GM19043 (cell line): Measurements from ENCODE around the gene ZPLD1.

Experiments
- ATAC-seq: cut with Tn5 transposase; IDR thresholded peaks from one replicate; pipeline ENCODE4 v1.9.1; 2021; ENCODE audit warnings: low read depth; ENCODE audit not compliant: unreplicated experiment

ZPLD1 gene

GRCh38 chr3:102434715-102435114, at the start of gene ZPLD1:
ZPLD1 (plus strand) TSS chr3:102435015; CDS start chr3:102438488, 3,473 bp downstream.
- ATAC-seq, result no peak

DNA sequence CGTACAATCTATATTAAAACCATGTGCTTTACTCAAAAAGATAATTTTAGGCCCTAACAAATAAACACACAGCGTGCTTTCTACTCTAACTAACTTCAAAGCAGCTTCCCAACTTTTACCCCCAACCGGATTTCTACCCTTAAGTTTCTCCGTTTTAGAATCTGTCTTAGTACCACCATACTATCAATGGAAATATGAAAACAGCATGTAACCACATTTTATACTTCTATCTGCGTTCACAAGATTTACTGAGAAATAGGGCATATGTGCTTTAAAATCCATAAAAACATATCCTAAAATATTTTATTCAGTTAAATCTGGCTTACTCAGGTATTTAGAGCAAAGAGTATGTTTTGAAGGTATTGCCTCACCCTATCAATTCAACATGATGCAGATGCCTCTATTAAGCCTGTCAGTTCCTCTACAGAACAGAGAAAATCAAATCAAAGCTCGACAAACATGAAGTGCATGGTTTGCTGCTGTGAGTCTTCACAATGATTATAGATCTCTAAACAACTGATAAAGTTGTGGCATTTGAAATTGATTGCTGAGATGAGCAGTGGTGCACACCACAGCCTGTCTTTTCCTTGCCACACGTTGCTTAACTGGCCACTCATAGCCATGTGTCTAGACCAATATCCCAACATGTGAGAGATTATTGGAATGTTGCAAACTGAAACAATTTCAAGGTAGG, 44.5 kb upstream of the ZPLD1 start:
- no peak for ATAC-seq

DNA sequence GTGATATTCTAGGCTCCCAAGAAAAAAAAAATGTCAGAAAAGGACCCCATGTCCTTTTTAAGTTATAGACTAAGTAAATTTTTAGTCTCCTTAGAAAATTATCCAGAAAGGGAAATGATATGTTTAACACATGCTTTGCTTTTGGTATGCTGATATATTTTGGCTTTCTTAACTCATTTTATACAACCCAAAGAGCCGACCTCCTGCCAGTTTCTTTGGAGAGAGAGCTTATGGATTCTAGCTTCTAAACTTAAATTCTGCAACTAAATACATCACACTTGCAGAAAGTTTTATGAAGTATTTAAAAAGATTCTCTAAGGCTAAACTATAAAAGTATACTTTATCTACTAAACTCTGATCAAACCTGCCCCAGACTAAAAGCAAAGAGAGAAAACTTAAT, 43.9 kb upstream of the ZPLD1 start:
- no peak for ATAC-seq

DNA sequence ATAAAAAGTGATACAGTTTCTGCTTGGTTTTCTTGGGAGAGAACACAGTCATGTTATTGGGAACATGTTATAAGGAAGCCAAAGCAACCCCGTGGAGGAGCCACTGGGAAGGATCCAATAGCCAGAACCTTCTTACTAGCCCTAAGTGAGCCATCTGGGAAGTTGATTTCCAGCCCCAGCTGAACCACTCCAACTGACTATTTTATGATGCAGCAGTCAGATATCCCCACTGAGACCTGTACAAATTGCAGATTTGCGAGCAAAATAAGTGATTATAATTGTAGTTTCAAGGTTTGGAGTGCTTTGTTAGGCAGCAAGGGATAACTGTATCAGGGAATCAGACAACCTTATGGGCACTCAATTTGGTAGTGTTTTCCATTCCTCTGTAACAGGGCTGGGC, 43.3 kb upstream of the ZPLD1 start:
- no peak for ATAC-seq

DNA sequence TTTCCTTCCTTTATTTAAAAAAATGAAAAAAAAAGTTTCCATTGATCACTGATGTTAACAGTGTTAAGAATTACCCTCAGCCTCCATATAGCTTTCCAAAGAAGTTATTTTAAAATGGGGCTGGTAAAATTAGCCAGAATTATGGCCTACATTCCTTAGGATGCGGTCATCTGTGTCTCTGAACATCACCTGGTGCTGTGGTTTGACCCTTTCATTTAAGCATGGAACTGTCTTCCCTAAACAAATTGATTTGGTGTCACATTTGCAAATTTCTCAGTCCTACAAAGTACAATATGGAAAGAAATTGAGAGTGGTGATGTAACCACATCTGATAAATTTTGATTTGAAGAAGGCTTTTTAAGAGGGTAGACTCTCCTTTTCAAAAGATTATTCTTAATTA, 40.3 kb upstream of the ZPLD1 start:
- no peak for ATAC-seq

GRCh38 chr3:102398176-102398575, 36.6 kb upstream of the ZPLD1 start:
- no peak for ATAC-seq

DNA sequence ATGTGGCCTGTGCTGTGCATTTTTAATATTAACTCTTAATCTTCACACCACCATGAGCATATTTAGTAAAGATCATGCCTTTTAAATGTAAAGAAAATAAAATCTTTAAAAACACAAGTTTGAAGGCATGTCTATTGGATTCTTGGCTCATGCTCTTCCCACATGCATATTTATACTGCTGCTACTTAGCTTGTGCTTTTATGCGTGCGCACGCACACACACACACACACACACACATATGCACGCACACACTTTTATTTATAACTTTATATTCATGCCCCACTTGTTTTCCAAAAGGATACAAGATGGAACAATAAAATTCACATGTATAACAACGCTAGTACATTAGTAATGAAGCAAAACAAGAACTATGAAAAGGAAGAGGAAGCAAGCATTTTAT, 36.1 kb upstream of the ZPLD1 start:
- ATAC-seq, result no peak

DNA sequence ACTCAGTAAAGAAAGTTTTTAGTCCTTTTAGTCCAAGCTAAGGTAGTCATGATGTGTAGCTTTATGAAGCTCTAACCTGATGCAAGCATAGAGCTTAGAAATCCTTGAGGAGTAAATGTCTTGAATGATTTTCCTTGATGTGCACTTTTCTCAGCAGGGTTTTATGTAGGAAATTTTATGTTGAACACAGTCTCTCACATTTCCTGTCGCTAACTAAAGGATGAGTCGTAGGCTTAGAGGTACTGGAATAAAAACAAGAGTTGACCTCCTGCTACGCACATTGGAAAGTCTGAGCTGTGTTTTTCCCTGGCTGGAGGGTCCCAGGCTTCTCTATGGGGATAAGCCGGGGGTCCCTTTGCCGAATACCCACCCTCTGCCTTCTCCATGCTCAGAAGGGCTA, 34.7 kb upstream of the ZPLD1 start:
- no peak for ATAC-seq

GRCh38 chr3:102400766-102401165, 34.0 kb upstream of the ZPLD1 start:
- ATAC-seq, result no peak

- ATAC-seq, result no peak
Observed at GRCh38 chr3:102410616-102411015, 24.2 kb upstream of the ZPLD1 start.

- no peak for ATAC-seq
Observed at GRCh38 chr3:102415553-102415952, 19.3 kb upstream of the ZPLD1 start.

DNA sequence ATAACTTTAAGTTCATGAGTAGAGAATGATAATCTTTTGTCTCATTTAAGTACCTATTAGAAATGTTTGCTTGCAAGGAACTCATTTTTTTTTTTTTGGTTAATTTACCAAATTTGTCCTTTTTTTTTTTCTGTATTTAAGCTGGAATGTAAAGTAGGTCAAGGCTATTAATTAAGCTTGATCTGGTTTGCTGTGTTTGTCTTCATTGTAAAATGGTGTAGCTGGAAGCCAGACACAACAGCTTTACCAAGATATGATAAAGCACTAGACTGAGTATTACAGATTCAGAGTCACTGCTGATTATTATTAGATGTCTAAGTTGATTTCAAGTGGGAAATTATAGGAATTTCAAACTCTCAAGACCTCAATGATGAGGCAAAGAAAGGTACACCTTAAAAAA, 15.0 kb upstream of the ZPLD1 start:
- ATAC-seq, result no peak

DNA sequence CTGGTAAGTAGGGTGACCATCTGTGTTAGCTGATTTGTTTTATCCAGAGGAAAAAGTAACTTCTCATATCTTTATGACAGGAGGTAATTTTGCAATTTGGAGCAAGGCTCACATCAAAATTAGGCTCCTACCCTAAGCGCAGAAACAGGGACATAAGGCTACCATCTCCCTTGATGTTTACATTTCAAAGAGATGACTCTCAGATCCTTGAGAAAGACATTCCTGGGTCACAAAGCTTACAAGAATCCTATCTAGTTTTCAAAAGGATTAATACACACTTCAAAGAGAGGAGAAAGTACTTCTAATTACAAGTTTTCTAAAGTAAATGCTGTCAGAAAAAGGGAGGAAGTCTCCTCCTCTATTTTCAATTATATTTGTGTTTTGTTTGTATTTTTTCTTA, 7.0 kb downstream of the ZPLD1 start:
- ATAC-seq, result no peak

DNA sequence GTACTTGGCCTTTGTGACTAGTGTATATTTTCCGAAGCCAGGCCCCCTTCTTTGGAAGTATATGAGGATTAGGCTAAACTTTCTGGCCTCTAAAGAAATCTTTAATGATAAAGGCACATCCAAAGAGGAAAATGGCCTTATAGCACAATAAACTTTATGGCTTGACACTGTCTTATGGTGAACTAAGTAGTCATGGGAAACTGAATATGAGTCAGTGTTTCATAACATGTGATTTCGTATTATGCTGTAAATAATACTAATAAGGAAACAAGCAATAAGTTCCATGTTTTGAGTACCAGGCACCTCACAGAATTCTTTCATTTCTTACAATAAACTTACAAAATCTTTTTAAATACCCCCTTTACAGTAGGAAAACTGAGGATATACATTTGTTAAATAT, 8.2 kb downstream of the ZPLD1 start:
- ATAC-seq, result no peak

- ATAC-seq, result no peak
Observed at GRCh38 chr3:102444101-102444500, 9.3 kb downstream of the ZPLD1 start.

DNA sequence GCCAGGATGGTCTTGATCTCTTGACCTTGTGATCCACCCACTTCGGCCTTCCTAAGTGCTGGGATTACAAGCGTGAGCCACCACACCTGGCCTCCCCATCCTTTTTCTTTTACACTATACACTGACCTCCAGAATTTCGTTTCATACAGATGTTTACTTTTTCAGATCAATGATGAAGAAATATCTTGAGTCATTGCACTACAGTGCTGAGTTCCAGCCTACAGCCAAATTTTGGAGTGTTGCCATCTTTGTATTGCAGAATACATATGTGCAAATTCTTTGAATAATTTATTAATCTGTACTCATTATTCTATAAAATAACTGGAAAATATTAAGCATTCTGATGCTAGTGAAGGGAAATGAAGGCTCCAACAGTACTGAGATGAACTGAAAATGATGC, 12.5 kb downstream of the ZPLD1 start:
- no peak for ATAC-seq

DNA sequence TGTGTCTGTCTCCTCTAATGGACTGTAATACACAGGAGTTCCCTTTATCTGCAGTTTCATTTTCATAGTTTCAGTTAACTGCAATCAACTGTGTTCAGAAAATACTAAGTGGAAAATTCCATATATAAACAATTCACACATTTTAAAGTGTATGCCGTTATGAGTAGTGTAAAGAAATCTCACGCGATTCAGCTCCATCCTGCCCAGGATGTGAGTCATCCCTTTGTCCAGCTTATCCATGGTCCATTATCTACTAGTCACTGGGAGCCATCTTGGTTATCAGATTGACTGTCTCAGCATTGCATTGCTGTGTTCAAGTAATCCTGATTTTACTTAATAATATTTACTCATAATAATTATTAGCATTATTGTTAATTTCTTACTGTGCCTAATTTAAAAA, 14.5 kb downstream of the ZPLD1 start:
- ATAC-seq, result no peak

DNA sequence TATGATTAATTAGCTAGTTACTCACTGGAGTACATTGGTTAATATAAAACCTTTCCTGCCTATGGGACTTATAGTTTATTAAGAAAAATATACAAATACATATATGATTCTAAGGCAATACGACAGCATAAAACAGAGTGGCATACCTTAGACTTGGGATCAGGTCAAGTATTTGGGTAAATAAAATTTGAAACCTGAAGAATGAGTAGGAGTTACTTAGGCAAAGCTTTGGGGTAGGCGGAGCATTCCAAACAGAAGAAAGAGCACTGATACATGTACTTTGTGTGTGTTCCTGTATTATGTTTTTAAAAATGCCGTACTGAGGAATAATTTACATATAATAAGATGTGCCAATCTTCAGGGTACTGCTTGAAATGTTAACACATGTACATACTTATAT, 15.1 kb downstream of the ZPLD1 start:
- no peak for ATAC-seq

GRCh38 chr3:102450976-102451375, 16.2 kb downstream of the ZPLD1 start:
- no peak for ATAC-seq

- no peak for ATAC-seq
Observed at GRCh38 chr3:102451543-102451942, 16.7 kb downstream of the ZPLD1 start.

GRCh38 chr3:102454181-102454580, 19.4 kb downstream of the ZPLD1 start:
- ATAC-seq, result no peak

- no peak for ATAC-seq
Observed at GRCh38 chr3:102457644-102458043, 22.8 kb downstream of the ZPLD1 start.

- ATAC-seq, result no peak
Observed at GRCh38 chr3:102460579-102460978, 25.8 kb downstream of the ZPLD1 start.
